ENCODE results near the gene LRP8. TPM values are rescaled to one million over a fixed set of nuclear protein-coding genes. Genes with fewer than 3 reads are reported as not detected.

LRP8 gene
- total RNA-seq, 3 donors from 2014 or later: 1.3 to 6.5 (median 1.4) TPM

GRCh38 chr1:53274541-53275185 is 53.2 kb downstream of the LRP8 start:
- Histone ChIP-seq H3K4me3 (no peak overlapping the region), H3K4me1 (ENCODE audit: low read depth) (no peaks in the 10 kb centered on the region), H3K36me3 (ENCODE audit: low read depth) (no peaks in the 10 kb centered on the region), H3K9me3 (no peaks in the 10 kb centered on the region)
- ATAC-seq: no peak
- intact Hi-C loops (cut with DNase I, micrococcal nuclease): no loop called here
- DNase-seq: no peak
- TF ChIP-seq, protein P1, sequence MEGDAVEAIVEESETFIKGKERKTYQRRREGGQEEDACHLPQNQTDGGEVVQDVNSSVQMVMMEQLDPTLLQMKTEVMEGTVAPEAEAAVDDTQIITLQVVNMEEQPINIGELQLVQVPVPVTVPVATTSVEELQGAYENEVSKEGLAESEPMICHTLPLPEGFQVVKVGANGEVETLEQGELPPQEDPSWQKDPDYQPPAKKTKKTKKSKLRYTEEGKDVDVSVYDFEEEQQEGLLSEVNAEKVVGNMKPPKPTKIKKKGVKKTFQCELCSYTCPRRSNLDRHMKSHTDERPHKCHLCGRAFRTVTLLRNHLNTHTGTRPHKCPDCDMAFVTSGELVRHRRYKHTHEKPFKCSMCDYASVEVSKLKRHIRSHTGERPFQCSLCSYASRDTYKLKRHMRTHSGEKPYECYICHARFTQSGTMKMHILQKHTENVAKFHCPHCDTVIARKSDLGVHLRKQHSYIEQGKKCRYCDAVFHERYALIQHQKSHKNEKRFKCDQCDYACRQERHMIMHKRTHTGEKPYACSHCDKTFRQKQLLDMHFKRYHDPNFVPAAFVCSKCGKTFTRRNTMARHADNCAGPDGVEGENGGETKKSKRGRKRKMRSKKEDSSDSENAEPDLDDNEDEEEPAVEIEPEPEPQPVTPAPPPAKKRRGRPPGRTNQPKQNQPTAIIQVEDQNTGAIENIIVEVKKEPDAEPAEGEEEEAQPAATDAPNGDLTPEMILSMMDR (IDR thresholded peaks at IDR 0.05): no peak

DNA sequence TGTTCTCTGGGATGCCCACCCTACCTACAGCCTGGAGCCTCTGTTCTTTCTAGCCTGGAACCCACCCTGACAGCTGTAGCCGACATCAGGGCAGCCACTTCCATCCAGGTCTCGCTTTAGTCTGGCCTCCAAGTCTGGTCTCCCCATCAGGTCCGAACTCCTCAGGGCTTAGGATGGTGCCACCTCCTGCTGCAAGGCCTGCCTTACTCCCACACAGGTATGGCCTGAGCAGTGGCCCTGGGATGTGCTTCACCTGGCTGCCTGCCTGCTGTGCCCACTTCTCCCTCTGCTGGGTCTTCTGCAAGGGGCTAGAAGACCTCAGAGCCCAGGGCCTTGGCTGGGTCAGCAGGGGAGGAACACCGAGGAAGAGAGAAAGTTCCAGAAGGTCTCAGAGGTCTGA is 53.8 kb downstream of the LRP8 start:
- Histone ChIP-seq H3K4me3 (no peak overlapping the region), H3K9me3 (no peaks in the 10 kb centered on the region), H3K4me1 (ENCODE audit: low read depth) (no peaks in the 10 kb centered on the region), H3K36me3 (ENCODE audit: low read depth) (no peaks in the 10 kb centered on the region)
- TF ChIP-seq, protein P1 (IDR thresholded peaks at IDR 0.05): no peak
- ATAC-seq (no peak), DNase-seq (no peak)
- intact Hi-C loops (cut with DNase I, micrococcal nuclease): no loop called here

DNA sequence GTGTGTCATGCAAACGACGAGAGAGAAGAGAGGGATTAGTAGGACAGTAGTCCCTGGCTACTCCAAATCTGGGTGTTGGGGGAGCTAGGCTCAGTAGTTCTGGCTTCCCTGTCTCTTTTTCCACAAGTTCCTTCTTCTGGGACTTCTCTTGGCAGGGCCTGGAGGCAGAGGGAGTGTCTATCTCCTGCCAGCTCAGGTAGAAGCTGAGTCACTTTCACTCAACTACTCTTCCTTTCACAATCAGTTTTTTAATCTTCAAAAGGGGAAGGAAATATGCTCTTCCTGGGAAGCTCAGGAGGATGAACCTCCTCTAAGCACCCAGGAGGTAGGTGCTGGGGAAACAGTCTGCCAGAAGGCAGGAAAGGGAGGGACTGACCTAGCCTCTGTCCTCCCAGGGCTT is 54.3 kb downstream of the LRP8 start:
- TF ChIP-seq, protein P1 (IDR thresholded peaks at IDR 0.05): no peak
- no peaks in the 10 kb centered on the region for H3K36me3 ChIP-seq (ENCODE audit: low read depth)
- H3K4me1 ChIP-seq (ENCODE audit: low read depth): no peaks in the 10 kb centered on the region
- no peak for DNase-seq
- no peaks in the 10 kb centered on the region for H3K9me3 ChIP-seq
- H3K4me3 ChIP-seq: no peak overlapping the region
- intact Hi-C loops (cut with DNase I, micrococcal nuclease): no loop called here
- no peak for ATAC-seq

DNA sequence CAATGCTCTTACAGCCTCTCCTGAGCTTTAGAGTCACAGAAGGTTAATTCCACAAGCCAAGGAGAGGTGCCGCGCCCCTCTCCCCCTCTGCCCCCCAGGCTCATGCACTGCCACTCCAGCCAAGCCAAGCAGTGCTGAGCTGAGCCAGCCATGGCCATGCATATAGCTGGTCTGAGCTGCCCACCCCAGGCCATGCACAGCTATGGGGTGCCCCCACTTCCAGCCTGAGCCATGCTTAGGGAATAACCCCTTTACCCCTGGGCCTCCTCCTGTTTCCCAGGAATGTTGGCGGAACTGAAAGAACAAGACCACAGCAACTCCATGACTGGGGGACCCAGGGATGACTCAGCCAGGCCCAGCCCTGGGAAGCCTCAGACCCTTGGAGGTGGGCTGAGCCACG is 55.5 kb downstream of the LRP8 start:
- TF ChIP-seq, protein P1 (IDR thresholded peaks at IDR 0.05): no peak
- H3K9me3 ChIP-seq: no peaks in the 10 kb centered on the region
- H3K36me3 ChIP-seq (ENCODE audit: low read depth): no peaks in the 10 kb centered on the region
- no peaks in the 10 kb centered on the region for H3K4me1 ChIP-seq (ENCODE audit: low read depth)
- intact Hi-C loops (cut with DNase I, micrococcal nuclease): no loop called here
- ATAC-seq (no peak), DNase-seq (no peak)
- H3K4me3 ChIP-seq: no peak overlapping the region

DNA sequence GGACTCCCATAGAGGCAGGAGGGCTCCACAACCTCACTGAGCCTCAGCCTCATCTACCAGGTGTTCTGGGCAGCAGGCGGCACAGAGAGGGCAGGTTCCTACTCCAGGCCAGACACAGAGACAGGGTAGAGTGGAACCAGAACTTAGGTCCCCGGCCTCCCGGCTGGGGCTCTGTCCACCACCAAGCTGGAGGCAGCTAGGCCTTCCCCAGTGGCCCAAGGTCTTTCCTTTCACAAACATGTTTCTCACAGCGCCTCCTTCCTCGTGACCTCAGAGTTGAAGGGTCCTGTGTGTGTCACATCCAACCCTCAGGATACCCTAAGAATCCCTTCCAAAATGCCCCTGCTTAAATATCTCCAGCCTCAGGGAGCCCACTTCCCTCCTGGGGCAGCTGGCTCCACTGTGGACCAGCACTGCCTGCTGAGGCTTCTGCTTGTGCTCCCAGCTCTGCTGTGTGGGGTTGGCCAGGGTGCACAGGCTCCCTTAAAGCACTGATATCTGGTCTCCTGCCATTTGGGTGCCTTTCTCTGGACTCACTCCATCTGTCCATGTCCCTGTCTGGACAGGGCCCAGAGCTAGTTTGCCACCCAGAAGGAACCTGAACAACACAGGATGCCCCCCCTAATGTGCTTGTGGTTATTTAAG is 56.3 kb downstream of the LRP8 start:
- TF ChIP-seq, protein P1 (IDR thresholded peaks at IDR 0.05): no peak
- Histone ChIP-seq H3K4me3 (no peak overlapping the region), H3K9me3 (no peaks in the 10 kb centered on the region), H3K36me3 (ENCODE audit: low read depth) (no peaks in the 10 kb centered on the region), H3K4me1 (ENCODE audit: low read depth) (no peaks in the 10 kb centered on the region)
- intact Hi-C loops (cut with DNase I, micrococcal nuclease): no loop called here
- DNase-seq (no peak), ATAC-seq (no peak)
